Right kidney (tissue), 9 donors: Measurements from ENCODE around the gene PPP1R14B.
A peak's percentile ranks its signal among the peaks of the same experiment; 100 is the strongest.

Source experiments
- DNase-seq: peaks from one replicate; pipeline ENCODE4 v3.0.0-alpha.2; 2016
- long read RNA-seq, 8 donors: transcript quantifications; one replicate each; lab custom pipeline, GENCODE V29; 2026

PPP1R14B gene, protein sequence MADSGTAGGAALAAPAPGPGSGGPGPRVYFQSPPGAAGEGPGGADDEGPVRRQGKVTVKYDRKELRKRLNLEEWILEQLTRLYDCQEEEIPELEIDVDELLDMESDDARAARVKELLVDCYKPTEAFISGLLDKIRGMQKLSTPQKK
- long read RNA-seq, donor 1, transcript PPP1R14B-201 (4 exons, 982 nt) = major isoform, 99 of 112 reads
- long read RNA-seq, donor 1, partial matches to known transcripts = 0 of 112 reads
- long read RNA-seq, donor 1, other reads (novel, unspliced or antisense) = 12 of 112 reads
- long read RNA-seq, donor 2, transcript PPP1R14B-201 (4 exons, 982 nt) = major isoform, 71 of 79 reads
- long read RNA-seq, donor 2, partial matches to known transcripts = 0 of 79 reads
- long read RNA-seq, donor 2, other reads (novel, unspliced or antisense) = 5 of 79 reads
- long read RNA-seq, donor 3, transcript PPP1R14B-201 (4 exons, 982 nt) = major isoform, 42 of 42 reads
- long read RNA-seq, donor 3, partial matches to known transcripts = 0 of 42 reads
- long read RNA-seq, donor 3, other reads (novel, unspliced or antisense) = 0 of 42 reads
- long read RNA-seq, donor 4, transcript PPP1R14B-201 (4 exons, 982 nt) = major isoform, 65 of 67 reads
- long read RNA-seq, donor 4, partial matches to known transcripts = 0 of 67 reads
- long read RNA-seq, donor 4, other reads (novel, unspliced or antisense) = 0 of 67 reads
- long read RNA-seq, donor 5, transcript PPP1R14B-201 (4 exons, 982 nt) = major isoform, 82 of 96 reads
- long read RNA-seq, donor 5, partial matches to known transcripts = 0 of 96 reads
- long read RNA-seq, donor 5, other reads (novel, unspliced or antisense) = 11 of 96 reads
- long read RNA-seq, donor 6, transcript PPP1R14B-201 (4 exons, 982 nt) = major isoform, 75 of 78 reads
- long read RNA-seq, donor 6, partial matches to known transcripts = 0 of 78 reads
- long read RNA-seq, donor 6, other reads (novel, unspliced or antisense) = 0 of 78 reads
- long read RNA-seq, donor 7, transcript PPP1R14B-201 (4 exons, 982 nt) = major isoform, 130 of 147 reads
- long read RNA-seq, donor 7, partial matches to known transcripts = 6 of 147 reads
- long read RNA-seq, donor 7, other reads (novel, unspliced or antisense) = 8 of 147 reads
- long read RNA-seq, donor 8, transcript PPP1R14B-201 (4 exons, 982 nt) = major isoform, 59 of 59 reads
- long read RNA-seq, donor 8, partial matches to known transcripts = 0 of 59 reads
- long read RNA-seq, donor 8, other reads (novel, unspliced or antisense) = 0 of 59 reads

DNA sequence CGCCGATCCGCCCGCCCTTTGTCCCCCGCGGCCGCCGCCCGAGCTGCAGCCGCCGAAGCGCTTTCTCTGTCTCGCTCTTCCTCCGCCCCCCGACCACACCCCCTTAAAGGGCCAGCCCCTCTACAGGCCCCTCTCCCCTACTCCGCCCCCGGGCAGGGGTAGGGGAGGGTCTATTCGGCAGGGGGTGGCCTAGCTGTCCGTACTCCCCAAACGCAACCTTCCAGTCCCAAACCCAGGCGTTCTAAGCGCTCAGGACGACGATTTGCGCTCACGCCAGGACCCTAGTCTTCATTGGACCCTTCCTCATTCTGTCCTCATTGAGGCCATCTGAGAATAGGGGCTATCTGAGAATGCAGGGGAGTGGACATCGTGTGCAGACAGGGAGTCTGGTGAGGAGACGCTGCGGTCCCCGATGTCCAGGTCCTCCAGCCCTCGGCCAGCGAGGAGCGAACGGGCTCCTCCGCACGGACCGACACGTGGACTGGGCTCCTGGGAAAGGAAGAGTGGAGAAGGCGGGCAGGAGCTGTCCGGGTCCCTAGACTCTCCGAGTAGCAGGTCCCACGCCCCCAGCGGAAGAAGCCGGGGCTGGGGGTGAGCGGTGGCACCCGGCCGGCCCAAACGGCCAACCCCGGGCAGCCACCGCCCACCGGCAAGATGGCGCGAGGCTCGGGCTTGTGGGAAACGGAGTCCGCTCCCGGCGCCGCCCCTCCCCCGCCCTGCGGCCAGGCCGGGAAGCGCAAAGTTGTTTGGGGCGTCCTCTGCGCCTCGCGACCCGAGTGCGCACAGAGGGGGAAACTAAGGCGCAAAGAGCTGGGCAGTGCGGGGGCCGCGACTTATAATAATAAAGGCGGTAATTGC lies at the start of gene PPP1R14B:
PPP1R14B (minus strand) TSS at position 73 of the 858 bp plus-strand sequence. CDS start 270 bp downstream, outside the sequence.
- DNase-seq = peak; percentile 89

DNA sequence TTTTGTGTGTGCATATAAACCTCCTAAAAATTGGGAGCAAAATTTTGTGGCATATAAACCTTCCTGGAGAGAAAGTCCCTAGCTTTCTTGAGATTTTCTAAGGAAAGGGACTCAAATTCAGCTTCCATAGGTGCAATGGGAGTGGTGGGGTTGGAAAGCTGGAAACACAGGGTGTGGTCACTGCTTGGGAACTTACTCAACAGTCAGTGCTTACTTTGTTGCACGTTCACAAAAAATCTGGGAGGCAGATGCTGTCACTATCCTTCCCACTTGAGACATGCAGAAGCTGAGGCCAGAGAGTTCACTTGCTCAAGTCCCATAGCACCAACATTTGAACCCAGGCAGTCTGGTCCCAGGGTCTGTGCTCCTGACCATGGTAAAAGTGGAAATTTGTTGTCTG lies 49.5 kb upstream of the PPP1R14B start:
- DNase-seq = no peak

DNA sequence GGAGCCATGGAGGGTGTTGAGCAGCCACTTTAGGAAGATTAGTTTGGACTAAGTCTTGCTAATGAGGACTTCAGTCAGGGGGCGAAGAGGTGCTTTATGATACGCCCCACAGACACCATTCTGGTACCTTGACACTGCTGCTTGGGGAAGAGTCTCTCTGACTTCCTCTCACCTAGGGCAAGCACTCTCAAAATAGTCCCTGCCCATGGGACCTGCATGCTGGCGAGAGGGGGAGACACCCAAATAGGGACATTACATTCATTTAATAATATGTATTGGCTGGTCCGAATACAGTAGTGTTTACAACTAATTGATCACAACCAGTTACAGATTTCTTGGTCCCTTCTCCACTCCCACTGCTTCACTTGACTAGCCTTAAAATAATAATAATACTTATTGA lies 49.0 kb upstream of the PPP1R14B start:
- DNase-seq = no peak

DNA sequence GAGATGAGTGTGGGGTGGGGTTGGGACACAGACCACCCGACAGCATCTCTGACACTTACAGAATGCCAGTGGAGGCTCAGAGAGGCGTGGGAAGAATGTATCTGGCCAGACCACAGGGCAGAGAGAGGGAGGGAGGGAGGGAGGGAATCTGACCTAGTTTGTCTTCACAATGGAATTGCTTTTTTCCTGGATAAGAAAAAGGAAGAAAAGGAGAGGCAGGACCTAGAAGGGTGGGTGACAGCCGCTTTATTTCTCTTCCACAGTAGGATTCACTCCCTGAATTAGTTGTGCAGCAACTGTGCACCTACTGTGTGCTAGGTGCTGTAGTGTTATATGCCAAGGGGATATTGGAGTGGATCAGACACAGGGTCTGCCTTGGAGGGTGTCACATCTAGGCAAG lies 48.0 kb upstream of the PPP1R14B start:
- DNase-seq = no peak

DNA sequence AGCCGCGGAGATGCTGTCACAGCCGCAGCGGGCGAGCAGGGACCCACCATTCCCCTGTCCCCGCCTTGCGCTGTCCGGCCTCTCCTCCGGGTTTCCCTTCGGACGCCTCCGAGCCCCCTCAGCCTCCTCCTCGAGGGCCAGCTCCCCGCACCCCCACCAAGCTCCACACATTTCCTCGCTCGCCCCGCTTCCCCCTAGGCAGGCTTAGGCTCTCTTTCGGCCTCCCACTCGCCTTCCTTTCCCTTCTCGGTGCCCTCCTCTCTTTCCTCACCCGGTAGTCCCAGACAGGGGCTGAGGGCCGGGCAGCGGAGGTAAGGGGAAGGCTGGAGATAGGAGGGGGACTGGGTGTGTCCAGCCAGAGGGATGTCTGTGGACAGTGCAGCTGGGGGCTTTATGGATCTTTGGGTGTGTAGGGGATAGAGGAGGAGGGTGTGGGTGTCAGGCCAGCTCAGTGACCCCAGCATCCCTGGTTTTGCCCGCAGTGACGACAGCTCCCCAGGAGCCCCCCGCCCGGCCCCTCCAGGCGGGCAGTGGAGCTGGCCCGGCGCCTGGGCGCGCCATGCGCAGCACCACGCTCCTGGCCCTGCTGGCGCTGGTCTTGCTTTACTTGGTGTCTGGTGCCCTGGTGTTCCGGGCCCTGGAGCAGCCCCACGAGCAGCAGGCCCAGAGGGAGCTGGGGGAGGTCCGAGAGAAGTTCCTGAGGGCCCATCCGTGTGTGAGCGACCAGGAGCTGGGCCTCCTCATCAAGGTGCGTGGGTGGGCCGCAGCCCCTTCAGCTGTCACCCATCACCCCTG lies 45.9 kb upstream of the PPP1R14B start:
- peak; percentile 46 for DNase-seq

DNA sequence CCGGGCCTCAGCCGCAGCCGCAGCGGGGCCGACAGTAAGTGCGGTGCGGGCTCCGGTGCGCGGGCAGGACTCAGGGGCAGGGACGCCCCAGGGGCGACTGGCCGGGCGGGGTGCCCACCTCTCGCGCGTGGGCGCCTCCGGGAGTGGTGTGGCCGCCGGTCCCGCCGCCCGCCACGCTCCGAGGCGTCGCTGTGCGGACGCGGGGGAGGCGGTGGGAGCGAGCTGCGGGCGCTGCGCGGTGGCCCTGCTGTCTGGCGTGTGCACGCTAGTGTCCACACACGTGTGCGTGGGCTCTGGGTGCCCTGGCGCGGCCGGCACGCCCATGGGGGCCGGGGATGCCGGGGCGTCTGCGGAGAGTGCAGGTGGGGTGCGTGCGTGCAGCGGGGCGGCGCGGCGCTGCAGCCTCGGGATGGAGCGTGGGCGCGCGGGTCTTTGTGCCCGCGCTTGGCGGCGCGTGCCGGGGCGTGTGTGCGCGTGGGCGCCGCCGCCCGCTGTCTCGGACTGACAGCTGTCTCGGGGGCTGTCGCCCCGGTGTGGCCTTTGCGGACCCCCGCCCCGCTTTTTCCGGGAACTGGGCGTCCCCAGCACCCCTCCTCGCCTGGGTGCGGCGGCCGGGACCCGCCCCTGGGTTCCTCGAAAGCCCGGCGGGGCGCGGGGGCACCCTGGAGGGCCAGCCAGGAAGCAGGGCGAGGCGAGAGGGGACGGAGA lies 45.2 kb upstream of the PPP1R14B start:
- DNase-seq = no peak

DNA sequence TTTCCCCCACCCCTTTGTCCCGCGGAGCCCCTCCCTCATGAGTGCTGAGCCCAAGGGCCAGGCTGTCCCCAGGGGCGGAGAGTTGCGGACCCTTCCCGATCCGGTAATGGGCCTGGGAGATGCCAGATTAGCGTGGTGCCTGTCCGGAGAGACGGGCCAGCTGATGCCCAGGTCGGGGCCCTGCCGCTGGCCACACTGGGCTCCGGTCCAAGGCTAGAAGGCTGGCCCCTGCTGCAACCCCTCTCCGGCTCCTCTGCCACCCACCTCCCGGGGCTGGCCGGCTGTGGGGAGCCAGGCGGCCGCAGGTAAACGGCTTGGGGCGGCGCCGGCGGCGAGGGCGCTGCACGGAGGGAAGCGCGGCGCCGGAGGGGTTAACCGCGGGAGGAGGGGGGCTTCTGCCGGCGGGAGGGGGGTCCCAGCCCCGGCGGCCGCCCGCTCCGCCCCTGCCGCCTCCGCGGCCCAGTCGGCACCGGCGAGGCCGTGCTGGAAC lies 44.6 kb upstream of the PPP1R14B start, which contains the start of gene KCNK4:
KCNK4 (plus strand) TSS at position 41 of the 490 bp plus-strand sequence. CDS start 1,717 bp downstream, outside the sequence.
- DNase-seq = no peak

DNA sequence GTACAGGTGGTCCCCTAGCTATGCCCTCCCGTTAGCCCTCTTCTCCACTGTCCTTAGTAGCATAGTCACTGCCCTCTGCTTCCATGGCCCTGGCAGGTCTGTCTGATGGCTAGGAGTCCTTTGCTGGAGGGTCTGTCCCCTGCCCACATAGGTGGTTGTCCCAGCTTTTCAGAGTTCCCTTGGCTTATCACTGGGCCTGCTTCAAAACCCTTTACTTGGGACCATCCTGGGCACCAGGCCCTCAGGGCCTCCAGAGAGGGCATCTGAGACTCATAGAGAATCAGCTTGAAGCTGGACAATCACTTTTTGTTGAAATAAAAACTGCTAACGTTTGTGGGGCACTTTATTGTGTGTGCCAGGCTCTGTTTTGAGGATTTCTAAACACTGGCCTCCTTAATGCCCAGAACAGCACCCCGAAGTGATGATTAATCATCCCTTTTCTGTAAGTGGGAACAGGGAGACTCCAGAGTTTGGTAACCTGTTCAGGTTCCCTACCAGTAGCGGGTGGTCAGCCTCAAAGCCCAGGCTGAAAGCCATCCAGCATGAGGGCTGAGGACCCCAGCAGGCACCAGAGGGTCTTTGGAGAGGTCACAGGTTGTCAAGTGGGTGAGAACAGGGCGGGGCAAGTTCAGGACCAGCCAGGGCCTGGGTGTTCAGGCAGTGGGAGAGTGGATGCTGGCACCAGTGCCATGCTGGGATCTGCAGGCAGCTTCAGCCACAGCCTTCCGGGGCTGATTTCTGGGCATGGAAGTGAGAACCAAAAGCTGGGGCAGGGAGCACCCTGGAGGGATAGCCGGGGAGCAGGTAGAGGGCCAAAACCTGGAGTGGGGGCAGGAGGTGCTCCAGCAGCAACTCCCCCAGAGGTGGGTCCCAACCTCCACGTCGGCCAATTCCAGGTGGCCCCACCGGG lies 43.9 kb upstream of the PPP1R14B start:
- DNase-seq = no peak

DNA sequence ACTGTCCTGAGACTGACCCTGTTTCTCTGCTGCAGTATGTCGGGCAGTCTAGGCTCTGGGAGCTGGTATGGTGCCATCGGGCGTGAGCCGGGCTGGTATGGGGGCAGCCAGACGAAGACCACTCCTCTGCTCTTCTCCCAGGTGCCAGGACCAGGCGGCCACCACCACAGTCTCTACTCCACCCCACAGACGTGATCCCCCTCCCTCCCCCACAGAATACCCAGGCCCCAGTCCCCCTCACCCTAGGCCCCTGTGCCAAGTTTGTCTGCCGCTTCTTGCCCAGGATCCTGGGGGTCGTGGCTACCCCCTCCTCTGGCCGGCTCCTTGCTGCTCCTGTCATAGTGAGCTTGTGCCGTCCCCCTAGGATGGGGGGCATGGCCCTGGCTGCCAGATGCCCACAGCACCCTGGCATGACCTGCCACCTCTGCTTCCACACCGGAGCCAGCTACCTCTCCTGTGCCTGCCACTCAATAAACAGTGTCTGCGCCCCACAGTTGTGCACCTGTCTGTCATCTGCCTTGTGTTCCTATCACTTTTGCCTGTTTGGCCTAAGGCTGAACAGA lies 42.3 kb upstream of the PPP1R14B start:
- DNase-seq = no peak

DNA sequence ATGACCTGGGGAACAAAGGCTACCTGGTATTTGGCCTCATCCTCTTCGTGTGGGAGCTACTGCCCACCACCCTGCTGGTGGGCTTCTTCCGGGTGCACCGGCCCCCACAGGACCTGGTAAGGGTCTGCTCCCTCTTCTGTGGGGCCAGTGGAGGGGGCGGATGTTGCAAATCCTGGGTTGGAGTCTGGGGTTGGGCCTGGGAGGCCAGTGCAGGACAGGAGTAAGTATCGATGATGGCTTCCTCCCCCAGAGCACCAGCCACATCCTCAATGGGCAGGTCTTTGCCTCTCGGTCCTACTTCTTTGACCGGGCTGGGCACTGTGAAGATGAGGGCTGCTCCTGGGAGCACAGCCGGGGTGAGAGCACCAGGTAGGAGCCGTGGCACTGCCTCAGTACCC lies 41.6 kb upstream of the PPP1R14B start:
- no peak for DNase-seq

DNA sequence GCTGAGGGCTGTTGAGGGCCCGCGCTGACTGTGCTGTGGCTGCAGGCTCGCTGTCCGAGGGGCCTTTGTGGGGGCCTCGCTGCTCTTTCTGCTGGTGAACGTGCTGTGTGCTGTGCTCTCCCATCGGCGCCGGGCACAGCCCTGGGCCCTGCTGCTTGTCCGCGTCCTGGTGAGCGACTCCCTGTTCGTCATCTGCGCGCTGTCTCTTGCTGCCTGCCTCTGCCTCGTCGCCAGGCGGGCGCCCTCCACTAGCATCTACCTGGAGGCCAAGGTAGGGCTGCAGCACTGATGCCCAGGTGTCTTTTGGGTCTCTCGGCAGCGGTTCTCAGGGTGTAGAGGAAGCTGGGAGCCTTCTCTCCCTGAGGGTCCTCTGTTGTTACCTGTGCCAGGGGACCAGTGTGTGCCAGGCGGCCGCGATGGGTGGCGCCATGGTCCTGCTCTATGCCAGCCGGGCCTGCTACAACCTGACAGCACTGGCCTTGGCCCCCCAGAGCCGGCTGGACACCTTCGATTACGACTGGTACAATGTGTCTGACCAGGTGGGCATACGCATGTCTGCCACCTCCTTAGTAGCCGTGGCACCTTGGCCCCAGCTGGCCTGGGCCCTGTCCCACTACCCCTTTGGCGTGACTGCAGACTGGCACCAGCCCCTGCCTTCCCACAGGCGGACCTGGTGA lies 41.1 kb upstream of the PPP1R14B start:
- no peak for DNase-seq

DNA sequence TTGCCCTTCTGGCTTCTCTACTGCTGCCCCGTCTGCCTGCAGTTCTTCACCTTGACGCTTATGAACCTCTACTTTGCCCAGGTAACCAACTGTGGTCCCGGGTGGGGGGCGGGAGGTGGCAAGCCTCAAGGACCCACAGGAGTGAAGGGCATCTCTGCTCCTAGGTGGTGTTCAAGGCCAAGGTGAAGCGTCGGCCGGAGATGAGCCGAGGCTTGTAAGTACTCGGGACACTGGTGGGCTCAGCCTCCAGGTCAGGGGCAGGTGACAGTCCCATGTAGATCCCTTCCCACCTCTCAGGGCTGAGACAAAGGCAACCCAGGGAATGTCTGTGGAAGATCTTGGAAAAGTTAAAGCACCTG lies 40.0 kb upstream of the PPP1R14B start:
- DNase-seq = no peak

DNA sequence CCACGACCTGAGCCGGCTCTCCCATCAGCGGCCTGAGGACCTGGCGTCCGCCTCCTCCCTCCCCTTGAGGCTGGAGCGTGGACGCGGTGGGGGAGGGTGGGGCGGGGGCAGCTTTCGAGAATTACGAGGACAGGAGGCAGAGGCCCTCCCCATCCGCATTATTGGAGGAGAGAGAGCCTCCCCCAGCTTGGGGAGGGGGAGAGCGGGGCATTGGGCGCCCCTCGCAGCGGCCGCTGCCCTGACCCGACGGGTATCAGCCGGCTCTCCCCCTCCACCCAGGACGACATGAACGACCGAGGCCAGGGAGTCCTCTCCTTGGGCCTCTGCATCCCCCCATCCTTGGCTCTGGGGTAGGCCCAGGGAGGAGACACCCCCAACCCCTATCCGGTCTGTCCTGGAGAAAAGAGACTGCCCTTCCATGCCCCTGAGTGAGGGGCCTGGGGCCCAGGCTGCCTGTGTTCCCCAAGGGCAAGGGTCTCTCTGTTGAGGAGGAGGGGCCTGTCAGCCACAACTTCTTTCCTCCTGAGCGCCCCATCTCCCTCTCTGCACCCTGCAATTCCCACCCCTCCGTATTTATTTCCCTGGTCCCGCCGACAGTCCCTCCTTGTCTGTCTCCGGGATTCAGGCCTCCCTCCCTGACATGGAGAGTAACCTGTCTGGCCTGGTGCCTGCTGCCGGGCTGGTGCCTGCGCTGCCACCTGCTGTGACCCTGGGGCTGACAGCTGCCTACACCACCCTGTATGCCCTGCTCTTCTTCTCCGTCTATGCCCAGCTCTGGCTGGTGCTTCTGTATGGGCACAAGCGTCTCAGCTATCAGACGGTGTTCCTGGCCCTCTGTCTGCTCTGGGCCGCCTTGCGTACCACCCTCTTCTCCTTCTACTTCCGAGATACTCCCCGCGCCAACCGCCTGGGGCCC lies 39.4 kb upstream of the PPP1R14B start:
- DNase-seq = peak; percentile 53

DNA sequence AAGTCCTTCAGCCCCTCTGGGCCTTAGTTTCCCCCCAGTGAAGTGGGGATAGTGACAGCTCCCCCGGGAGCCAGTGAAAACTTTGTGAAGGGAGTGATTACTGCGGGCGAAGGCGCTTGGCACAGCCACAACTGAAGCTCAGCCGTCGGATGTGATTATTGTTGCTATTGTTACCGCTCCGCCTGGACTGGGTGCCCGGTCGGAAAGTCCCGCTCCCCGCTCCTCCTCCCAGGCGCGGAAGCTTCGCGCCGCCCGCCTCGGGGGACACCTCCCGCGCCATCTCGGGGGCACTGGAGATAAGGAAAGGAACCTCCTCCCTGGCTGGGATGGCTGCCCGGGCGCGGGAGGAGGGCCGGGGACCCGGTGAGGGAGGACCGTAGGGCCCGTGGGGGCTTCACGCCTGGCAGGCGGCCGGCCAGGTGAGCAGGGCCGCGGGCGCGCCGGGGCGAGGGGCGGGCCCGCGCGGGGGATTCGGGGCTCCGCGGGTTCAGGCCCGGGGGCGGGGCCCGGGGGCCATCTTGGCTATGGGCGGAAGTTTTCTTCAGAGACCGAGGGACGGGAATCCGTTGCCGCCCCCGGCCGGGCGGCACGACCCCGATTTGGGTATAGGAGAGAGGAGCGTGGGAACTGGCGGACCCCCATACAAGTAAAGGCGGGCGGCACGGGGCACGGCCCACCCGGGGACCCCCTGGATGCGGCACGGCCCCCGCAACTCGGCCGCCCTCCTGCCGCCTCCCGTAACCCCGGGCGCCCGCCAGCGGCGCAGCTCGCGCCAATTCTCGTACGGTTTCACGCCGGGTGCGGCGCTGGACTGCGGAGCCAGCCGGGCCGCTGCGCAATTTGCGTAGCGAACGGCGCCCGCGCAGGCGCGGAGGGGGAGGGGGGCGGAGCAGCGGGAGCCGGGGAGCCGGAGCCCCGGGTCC lies 38.5 kb upstream of the PPP1R14B start, which contains the start of gene GPR137:
GPR137 (plus strand) TSS at position 887 of the 923 bp plus-strand sequence. CDS start 677 bp downstream, outside the sequence.
- DNase-seq = peak; percentile 100
